ENCODE measurements around the gene DST.

GRCh38 chr6:56608332-56608731, 34.4 kb downstream of the DST start:
- TF ChIP-seq CTCF (conservative IDR thresholded peaks at IDR 0.05; ENCODE audit: low read length) (no peak), EZH2phosphoT487 (IDR thresholded peaks at IDR 0.05; ENCODE audit: borderline replicate concordance) (no peak)

All from Loucy (cell line).